ENCODE data around the gene NIM1K.

DNA sequence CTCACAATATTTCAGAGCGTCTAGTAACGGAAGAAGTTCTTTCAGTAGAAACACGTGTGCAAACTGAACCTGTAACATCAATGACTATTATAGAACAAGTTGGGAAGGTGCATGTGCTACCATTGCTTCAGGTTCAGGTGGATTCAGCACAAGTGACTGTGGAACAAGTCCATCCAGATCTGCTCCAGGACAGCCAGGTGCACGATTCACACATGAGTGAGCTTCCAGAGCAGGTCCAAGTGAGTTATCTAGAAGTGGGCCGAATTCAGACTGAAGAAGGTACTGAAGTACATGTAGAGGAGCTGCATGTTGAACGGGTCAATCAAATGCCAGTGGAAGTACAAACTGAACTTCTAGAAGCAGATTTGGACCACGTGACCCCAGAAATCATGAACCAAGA is 17.4 kb upstream of the NIM1K start:
- TF ChIP-seq, protein P1, sequence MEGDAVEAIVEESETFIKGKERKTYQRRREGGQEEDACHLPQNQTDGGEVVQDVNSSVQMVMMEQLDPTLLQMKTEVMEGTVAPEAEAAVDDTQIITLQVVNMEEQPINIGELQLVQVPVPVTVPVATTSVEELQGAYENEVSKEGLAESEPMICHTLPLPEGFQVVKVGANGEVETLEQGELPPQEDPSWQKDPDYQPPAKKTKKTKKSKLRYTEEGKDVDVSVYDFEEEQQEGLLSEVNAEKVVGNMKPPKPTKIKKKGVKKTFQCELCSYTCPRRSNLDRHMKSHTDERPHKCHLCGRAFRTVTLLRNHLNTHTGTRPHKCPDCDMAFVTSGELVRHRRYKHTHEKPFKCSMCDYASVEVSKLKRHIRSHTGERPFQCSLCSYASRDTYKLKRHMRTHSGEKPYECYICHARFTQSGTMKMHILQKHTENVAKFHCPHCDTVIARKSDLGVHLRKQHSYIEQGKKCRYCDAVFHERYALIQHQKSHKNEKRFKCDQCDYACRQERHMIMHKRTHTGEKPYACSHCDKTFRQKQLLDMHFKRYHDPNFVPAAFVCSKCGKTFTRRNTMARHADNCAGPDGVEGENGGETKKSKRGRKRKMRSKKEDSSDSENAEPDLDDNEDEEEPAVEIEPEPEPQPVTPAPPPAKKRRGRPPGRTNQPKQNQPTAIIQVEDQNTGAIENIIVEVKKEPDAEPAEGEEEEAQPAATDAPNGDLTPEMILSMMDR (conservative IDR thresholded peaks at IDR 0.05 in 1 of 2, IDR thresholded peaks at IDR 0.05 in 1 of 2; ENCODE audit: low read depth in 1 of 2, low read length in 2 of 2), result no peak
- TF ChIP-seq EZH2 (IDR thresholded peaks at IDR 0.05; ENCODE audit: low read length, missing control alignments), result no peak

Data from fibroblast of lung (primary cell).